Frontal cortex (tissue), 4 donors: ENCODE data around the gene ZNF490. TPM values are rescaled to one million over a fixed set of nuclear protein-coding genes. Genes with fewer than 3 reads are reported as not detected.

ENCODE experiments used
- DNase-seq, 2 donors: peaks; one replicate each; pipeline ENCODE4 v3.0.0; 2012; ENCODE audit warnings: low spot score in 2 of 2
- FAIRE-seq: peaks from 2 replicates; lab custom pipeline; 2012; peaks lifted over from hg19 to GRCh38; lab: Jason Lieb, UNC
- total RNA-seq: library from RNA; depleted of rRNA; stranded (reverse); fragments of >200 nt; gene quantifications from one replicate; pipeline ENCODE4 v1.2.3, GENCODE V29; 2014
- donor health status: control.
- donor health status: control.
- donor health status: control.

The ZNF490 gene
- total RNA-seq, 1 donor from 2014 or later: 9.4 TPM

- DNase-seq: no peak
- no peak for FAIRE-seq
Observed at GRCh38 chr19:12546903-12547302, 63.7 kb downstream of the ZNF490 start.

- FAIRE-seq (no peak), DNase-seq (no peak)
Observed at GRCh38 chr19:12546068-12546467, 64.5 kb downstream of the ZNF490 start.

GRCh38 chr19:12545267-12545666 lies 65.3 kb downstream of the ZNF490 start:
- no peak for DNase-seq
- FAIRE-seq: no peak

GRCh38 chr19:12544401-12544876 lies 66.2 kb downstream of the ZNF490 start:
- FAIRE-seq (no peak), DNase-seq (no peak)

GRCh38 chr19:12543855-12544254 lies 66.8 kb downstream of the ZNF490 start:
- DNase-seq: no peak
- no peak for FAIRE-seq

Other genes starting within 250 kb of the ZNF490 start
- 4.9 TPM for gene ZNF442, start 245.1 kb downstream of the ZNF490 start, total RNA-seq
- gene ZNF799, start 209.5 kb downstream of the ZNF490 start, total RNA-seq: 7.3 TPM
- gene ZNF443, start 169.8 kb downstream of the ZNF490 start, total RNA-seq: 14.3 TPM
- 37.5 TPM for gene ZNF709, start 126.0 kb downstream of the ZNF490 start, total RNA-seq
- 32.6 TPM for gene ZNF564, start 59.3 kb downstream of the ZNF490 start, total RNA-seq
- gene ZNF791, start 107 bp upstream of the ZNF490 start, total RNA-seq: 25.3 TPM
- 10.6 TPM for gene MAN2B1, start 55.9 kb upstream of the ZNF490 start, total RNA-seq
- 9.0 TPM for gene WDR83, start 56.0 kb upstream of the ZNF490 start, total RNA-seq
- gene DHPS, start 71.1 kb upstream of the ZNF490 start, total RNA-seq: 92.9 TPM
- not detected for gene GNG14, start 77.2 kb upstream of the ZNF490 start, total RNA-seq
- 6.5 TPM for gene FBXW9, start 85.8 kb upstream of the ZNF490 start, total RNA-seq
- gene TNPO2, start 113.1 kb upstream of the ZNF490 start, total RNA-seq: 68.5 TPM
- gene TRIR, start 123.9 kb upstream of the ZNF490 start, total RNA-seq: 216 TPM
- 85.2 TPM for gene GET3, start 126.7 kb upstream of the ZNF490 start, total RNA-seq
- not detected for gene BEST2, start 141.0 kb upstream of the ZNF490 start, total RNA-seq
- 14.3 TPM for gene HOOK2, start 164.7 kb upstream of the ZNF490 start, total RNA-seq
- gene JUNB, start 180.7 kb upstream of the ZNF490 start, total RNA-seq: 16.3 TPM
- gene PRDX2, start 191.0 kb upstream of the ZNF490 start, total RNA-seq: 208 TPM
- 0.82 TPM for gene THSD8, start 191.3 kb upstream of the ZNF490 start, total RNA-seq
- gene RNASEH2A, start 195.8 kb upstream of the ZNF490 start, total RNA-seq: 15.9 TPM
- 1.6 TPM for gene RTBDN, start 223.8 kb upstream of the ZNF490 start, total RNA-seq
- 47.3 TPM for gene MAST1, start 227.7 kb upstream of the ZNF490 start, total RNA-seq